Measurements from ENCODE around the gene RAP1A. TPM values are rescaled to one million over a fixed set of nuclear protein-coding genes. Genes with fewer than 3 reads are reported as not detected.

Gene RAP1A
- total RNA-seq, 1 experiment from 2014 or later, result 37.1 TPM

- TF ChIP-seq REST (IDR thresholded peaks at IDR 0.05; ENCODE audit: insufficient read depth in 1 of 2, low read depth in 2 of 2, low read length in 1 of 2) (no peak), SIN3A (IDR thresholded peaks at IDR 0.05; ENCODE audit: borderline replicate concordance, insufficient read depth, low read depth, low read length) (no peak), TCF7L2 (IDR thresholded peaks at IDR 0.05; ENCODE audit: low read depth, low read length) (no peak), CTCF (IDR thresholded peaks at IDR 0.05) (no peak), POLR2AphosphoS5 (IDR thresholded peaks at IDR 0.05; ENCODE audit: low read depth, low read length) (no peak)
- Histone ChIP-seq H3K9me3 (ENCODE audit: control insufficient read depth, insufficient read depth, low read depth, low read length) (no peaks in the 10 kb centered on the region), H3K4me1 (ENCODE audit: control insufficient read depth, insufficient read depth, low read length) (no peaks in the 10 kb centered on the region), H3K36me3 (ENCODE audit: control insufficient read depth, insufficient read depth, low read length) (no peaks in the 10 kb centered on the region), H3K4me3 (ENCODE audit: low read depth in 2 of 2, low read length in 2 of 2) (no peak overlapping the region), H3K27ac (ENCODE audit: low read length) (no peak overlapping the region), H3K27me3 (ENCODE audit: control insufficient read depth, insufficient read depth, low read length) (no peaks in the 10 kb centered on the region; the same call in 1 of the 2 replicates)
- intact Hi-C loops (cut with micrococcal nuclease; ENCODE audit: unreplicated experiment) (no loop called here), in situ Hi-C loops (cut with HindIII; ENCODE audit: low pct_unique_long_range_greater_than_20kb, low sequenced_read_pairs) (no loop called here)
- ChIA-PET POLR2A (no interaction called here), CTCF (no interaction called here)
- no TSS peak for BruUV-seq (replicated peaks)
- DNase-seq (ENCODE audit: low read depth, low spot score), result no peak
- no peak for ATAC-seq
Observed at GRCh38 chr1:111735321-111735720, 115.7 kb downstream of the RAP1A start.

GRCh38 chr1:111735858-111736544 is 116.4 kb downstream of the RAP1A start:
- TF ChIP-seq POLR2AphosphoS5 (IDR thresholded peaks at IDR 0.05; ENCODE audit: low read depth, low read length) (no peak), REST (IDR thresholded peaks at IDR 0.05; ENCODE audit: insufficient read depth in 1 of 2, low read depth in 2 of 2, low read length in 1 of 2) (no peak), SIN3A (IDR thresholded peaks at IDR 0.05; ENCODE audit: borderline replicate concordance, insufficient read depth, low read depth, low read length) (no peak), CTCF (IDR thresholded peaks at IDR 0.05) (no peak), TCF7L2 (IDR thresholded peaks at IDR 0.05; ENCODE audit: low read depth, low read length) (no peak)
- Histone ChIP-seq H3K36me3 (ENCODE audit: control insufficient read depth, insufficient read depth, low read length) (no peaks in the 10 kb centered on the region), H3K4me1 (ENCODE audit: control insufficient read depth, insufficient read depth, low read length) (no peaks in the 10 kb centered on the region), H3K4me3 (ENCODE audit: low read depth in 2 of 2, low read length in 2 of 2) (no peak overlapping the region), H3K27me3 (ENCODE audit: control insufficient read depth, insufficient read depth, low read length) (no peaks in the 10 kb centered on the region; the same call in 1 of the 2 replicates), H3K9me3 (ENCODE audit: control insufficient read depth, insufficient read depth, low read depth, low read length) (no peaks in the 10 kb centered on the region), H3K27ac (ENCODE audit: low read length) (no peak overlapping the region)
- DNase-seq (ENCODE audit: low read depth, low spot score) (no peak), ATAC-seq (no peak)
- BruUV-seq (replicated peaks), result no TSS peak
- ChIA-PET CTCF (no interaction called here), POLR2A (interaction anchor here (0.6 kb wide), 1 partner anchor 8 kb away, joined by 3 read pairs; no protein-coding TSS in a partner anchor)
- in situ Hi-C loops (cut with HindIII; ENCODE audit: low pct_unique_long_range_greater_than_20kb, low sequenced_read_pairs), result no loop called here
- intact Hi-C loops (cut with micrococcal nuclease; ENCODE audit: unreplicated experiment), result no loop called here
